ENCODE data around the gene PPP4R4.

Gene PPP4R4

DNA sequence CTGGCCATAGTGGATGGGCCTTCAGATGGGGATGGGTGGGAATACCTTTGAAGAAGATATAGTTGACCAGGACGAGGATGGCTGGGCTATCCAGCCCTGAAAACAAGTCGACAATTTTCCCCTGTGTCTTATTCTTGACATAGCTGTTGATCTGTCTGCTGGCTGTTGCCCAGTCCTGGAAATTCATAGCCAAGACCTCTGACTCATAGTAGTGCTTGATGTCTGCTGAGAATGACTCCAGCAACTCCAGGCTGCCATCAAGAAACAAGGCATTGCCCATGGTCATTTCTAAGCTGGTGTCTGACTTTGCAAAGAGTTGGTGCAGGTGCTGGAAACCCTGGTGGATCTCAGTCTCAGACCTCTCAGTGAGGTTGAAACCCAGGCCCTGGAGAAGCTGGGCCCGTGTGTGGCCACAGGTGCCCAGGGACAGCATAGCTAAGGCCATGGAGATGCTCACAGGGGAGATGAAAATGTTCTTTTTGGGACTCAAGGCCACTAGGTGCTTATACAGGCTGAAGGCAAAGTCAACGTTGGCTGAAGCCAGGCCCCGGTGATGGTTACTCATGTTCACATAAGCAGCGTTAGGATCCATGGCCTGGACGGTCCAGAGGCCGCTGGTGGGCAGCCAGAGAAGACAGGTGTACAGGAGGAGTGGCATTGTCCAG is 140.0 kb downstream of the PPP4R4 start:
- H3K9me3 ChIP-seq (ENCODE audit: insufficient read depth, low read length) = no peaks in the 10 kb centered on the region
- no peak for TF ChIP-seq EZH2phosphoT487 (IDR thresholded peaks at IDR 0.05; ENCODE audit: low read depth)
- TF ChIP-seq, protein P1, sequence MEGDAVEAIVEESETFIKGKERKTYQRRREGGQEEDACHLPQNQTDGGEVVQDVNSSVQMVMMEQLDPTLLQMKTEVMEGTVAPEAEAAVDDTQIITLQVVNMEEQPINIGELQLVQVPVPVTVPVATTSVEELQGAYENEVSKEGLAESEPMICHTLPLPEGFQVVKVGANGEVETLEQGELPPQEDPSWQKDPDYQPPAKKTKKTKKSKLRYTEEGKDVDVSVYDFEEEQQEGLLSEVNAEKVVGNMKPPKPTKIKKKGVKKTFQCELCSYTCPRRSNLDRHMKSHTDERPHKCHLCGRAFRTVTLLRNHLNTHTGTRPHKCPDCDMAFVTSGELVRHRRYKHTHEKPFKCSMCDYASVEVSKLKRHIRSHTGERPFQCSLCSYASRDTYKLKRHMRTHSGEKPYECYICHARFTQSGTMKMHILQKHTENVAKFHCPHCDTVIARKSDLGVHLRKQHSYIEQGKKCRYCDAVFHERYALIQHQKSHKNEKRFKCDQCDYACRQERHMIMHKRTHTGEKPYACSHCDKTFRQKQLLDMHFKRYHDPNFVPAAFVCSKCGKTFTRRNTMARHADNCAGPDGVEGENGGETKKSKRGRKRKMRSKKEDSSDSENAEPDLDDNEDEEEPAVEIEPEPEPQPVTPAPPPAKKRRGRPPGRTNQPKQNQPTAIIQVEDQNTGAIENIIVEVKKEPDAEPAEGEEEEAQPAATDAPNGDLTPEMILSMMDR (IDR thresholded peaks at IDR 0.05; ENCODE audit: low read depth, low read length) = no peak
- H3K9ac ChIP-seq (ENCODE audit: low read length) = no peak overlapping the region
- no peaks in the 10 kb centered on the region for H3K36me3 ChIP-seq (replicated peaks; ENCODE audit: low read depth, low read length)
- no peak overlapping the region for H3K4me2 ChIP-seq (ENCODE audit: low read length)
- H4K20me1 ChIP-seq (ENCODE audit: insufficient read depth, low read length) = no peaks in the 10 kb centered on the region
- no peak overlapping the region for H3K4me3 ChIP-seq (ENCODE audit: low read length)
- H2AFZ ChIP-seq (ENCODE audit: low read depth, low read length) = no peak overlapping the region
- H3K4me1 ChIP-seq (ENCODE audit: low read length) = no peaks in the 10 kb centered on the region
- H3K27me3 ChIP-seq (ENCODE audit: low read depth, low read length) = no peaks in the 10 kb centered on the region
- H3K27ac ChIP-seq (ENCODE audit: low read length) = no peak overlapping the region
- no peaks in the 10 kb centered on the region for H3K79me2 ChIP-seq (ENCODE audit: low read length)

DNA sequence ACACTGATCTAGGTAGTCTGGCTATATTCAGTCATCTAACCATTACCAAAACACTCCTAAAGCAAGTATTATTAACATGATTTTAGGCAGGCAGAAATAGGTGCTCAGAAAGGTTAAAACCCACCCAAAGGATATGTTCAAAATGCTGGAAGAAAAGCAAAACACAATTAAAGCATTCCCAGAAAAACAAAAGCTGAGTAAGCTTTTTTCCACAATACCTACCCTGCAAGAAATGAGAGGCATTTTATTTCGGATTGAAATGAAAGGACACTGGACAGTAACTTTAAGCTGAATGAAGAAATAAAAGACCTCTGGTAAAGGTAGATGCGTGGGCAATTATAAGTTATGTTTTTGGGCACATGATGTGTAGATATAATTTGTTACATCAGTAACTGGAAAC is 140.8 kb downstream of the PPP4R4 start:
- H3K79me2 ChIP-seq (ENCODE audit: low read length) = no peaks in the 10 kb centered on the region
- no peak overlapping the region for H3K27ac ChIP-seq (ENCODE audit: low read length)
- no peaks in the 10 kb centered on the region for H3K9me3 ChIP-seq (ENCODE audit: insufficient read depth, low read length)
- H3K4me3 ChIP-seq (ENCODE audit: low read length) = no peak overlapping the region
- TF ChIP-seq EZH2phosphoT487 (IDR thresholded peaks at IDR 0.05; ENCODE audit: low read depth) = no peak
- TF ChIP-seq, protein P1 (IDR thresholded peaks at IDR 0.05; ENCODE audit: low read depth, low read length) = no peak
- H3K9ac ChIP-seq (ENCODE audit: low read length) = no peak overlapping the region
- no peaks in the 10 kb centered on the region for H3K4me1 ChIP-seq (ENCODE audit: low read length)
- H3K4me2 ChIP-seq (ENCODE audit: low read length) = no peak overlapping the region
- no peaks in the 10 kb centered on the region for H3K27me3 ChIP-seq (ENCODE audit: low read depth, low read length)
- no peak overlapping the region for H2AFZ ChIP-seq (ENCODE audit: low read depth, low read length)
- no peaks in the 10 kb centered on the region for H3K36me3 ChIP-seq (replicated peaks; ENCODE audit: low read depth, low read length)
- H4K20me1 ChIP-seq (ENCODE audit: insufficient read depth, low read length) = no peaks in the 10 kb centered on the region

DNA sequence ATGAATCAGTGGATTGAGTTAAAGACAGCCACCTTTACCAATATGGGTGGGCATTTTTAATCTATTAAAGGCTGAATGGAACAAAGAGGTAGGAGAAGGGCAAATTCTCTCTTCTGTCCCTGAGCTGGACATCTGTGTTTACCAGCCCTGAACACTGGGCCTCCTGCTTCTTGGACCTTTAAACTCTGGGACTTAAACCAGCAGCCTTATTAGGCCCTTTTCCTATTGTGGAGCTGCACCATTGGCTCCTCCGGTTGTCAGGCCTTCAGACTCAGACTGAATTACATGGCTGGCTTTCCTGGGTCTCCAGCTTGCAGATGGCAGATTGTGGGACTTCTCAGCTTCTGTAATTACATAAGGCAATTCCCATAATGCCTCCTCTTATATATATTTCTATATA is 142.6 kb downstream of the PPP4R4 start:
- Histone ChIP-seq H3K4me3 (ENCODE audit: low read length) (no peak overlapping the region), H4K20me1 (ENCODE audit: insufficient read depth, low read length) (no peaks in the 10 kb centered on the region), H3K27ac (ENCODE audit: low read length) (no peak overlapping the region), H3K9me3 (ENCODE audit: insufficient read depth, low read length) (no peaks in the 10 kb centered on the region), H3K27me3 (ENCODE audit: low read depth, low read length) (no peaks in the 10 kb centered on the region), H3K79me2 (ENCODE audit: low read length) (no peaks in the 10 kb centered on the region), H3K36me3 (replicated peaks; ENCODE audit: low read depth, low read length) (no peaks in the 10 kb centered on the region), H3K9ac (ENCODE audit: low read length) (no peak overlapping the region), H3K4me2 (ENCODE audit: low read length) (no peak overlapping the region), H2AFZ (ENCODE audit: low read depth, low read length) (no peak overlapping the region), H3K4me1 (ENCODE audit: low read length) (0 out of 2 replicates have a peak, but pooled peaks cover 5% of the 10 kb centered on the region)
- TF ChIP-seq, protein P1 (IDR thresholded peaks at IDR 0.05; ENCODE audit: low read depth, low read length) = no peak
- no peak for TF ChIP-seq EZH2phosphoT487 (IDR thresholded peaks at IDR 0.05; ENCODE audit: low read depth)

- Histone ChIP-seq H3K9me3 (ENCODE audit: insufficient read depth, low read length) (no peaks in the 10 kb centered on the region), H3K36me3 (replicated peaks; ENCODE audit: low read depth, low read length) (no peaks in the 10 kb centered on the region), H3K4me3 (ENCODE audit: low read length) (no peak overlapping the region), H2AFZ (ENCODE audit: low read depth, low read length) (no peak overlapping the region), H3K9ac (ENCODE audit: low read length) (no peak overlapping the region), H4K20me1 (ENCODE audit: insufficient read depth, low read length) (no peaks in the 10 kb centered on the region), H3K79me2 (ENCODE audit: low read length) (no peaks in the 10 kb centered on the region), H3K4me2 (ENCODE audit: low read length) (no peak overlapping the region), H3K27ac (ENCODE audit: low read length) (no peak overlapping the region), H3K27me3 (ENCODE audit: low read depth, low read length) (no peaks in the 10 kb centered on the region), H3K4me1 (ENCODE audit: low read length) (0 out of 2 replicates have a peak, but pooled peaks cover 5% of the 10 kb centered on the region)
- no peak for TF ChIP-seq EZH2phosphoT487 (IDR thresholded peaks at IDR 0.05; ENCODE audit: low read depth)
- TF ChIP-seq, protein P1 (IDR thresholded peaks at IDR 0.05; ENCODE audit: low read depth, low read length) = no peak
These were observed 143.1 kb downstream of the PPP4R4 start for GRCh38 chr14:94317259-94317658.

All from OCI-LY3 (cell line).